Measurements from ENCODE around the gene TLL2.

DNA sequence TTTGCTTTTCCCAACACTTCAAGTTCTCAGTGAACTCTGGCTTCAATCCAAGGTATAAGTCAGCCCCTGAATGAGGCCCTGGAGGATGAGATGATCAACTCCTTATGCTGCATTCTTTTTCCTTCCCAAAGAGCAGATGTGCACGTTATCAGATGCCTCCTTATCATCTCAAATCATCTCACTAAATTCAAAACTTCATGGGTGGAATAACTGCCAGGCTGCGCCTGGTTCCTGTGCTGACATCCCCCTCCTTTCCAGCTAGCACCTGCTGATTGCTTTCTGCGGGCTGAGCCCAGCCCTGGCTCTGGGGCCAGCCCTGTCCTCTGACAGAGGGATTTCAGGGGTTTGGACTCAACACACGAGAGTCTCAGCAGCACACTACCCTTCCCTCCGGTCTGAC lies 44.9 kb downstream of the TLL2 start:
- TF ChIP-seq, protein P1, sequence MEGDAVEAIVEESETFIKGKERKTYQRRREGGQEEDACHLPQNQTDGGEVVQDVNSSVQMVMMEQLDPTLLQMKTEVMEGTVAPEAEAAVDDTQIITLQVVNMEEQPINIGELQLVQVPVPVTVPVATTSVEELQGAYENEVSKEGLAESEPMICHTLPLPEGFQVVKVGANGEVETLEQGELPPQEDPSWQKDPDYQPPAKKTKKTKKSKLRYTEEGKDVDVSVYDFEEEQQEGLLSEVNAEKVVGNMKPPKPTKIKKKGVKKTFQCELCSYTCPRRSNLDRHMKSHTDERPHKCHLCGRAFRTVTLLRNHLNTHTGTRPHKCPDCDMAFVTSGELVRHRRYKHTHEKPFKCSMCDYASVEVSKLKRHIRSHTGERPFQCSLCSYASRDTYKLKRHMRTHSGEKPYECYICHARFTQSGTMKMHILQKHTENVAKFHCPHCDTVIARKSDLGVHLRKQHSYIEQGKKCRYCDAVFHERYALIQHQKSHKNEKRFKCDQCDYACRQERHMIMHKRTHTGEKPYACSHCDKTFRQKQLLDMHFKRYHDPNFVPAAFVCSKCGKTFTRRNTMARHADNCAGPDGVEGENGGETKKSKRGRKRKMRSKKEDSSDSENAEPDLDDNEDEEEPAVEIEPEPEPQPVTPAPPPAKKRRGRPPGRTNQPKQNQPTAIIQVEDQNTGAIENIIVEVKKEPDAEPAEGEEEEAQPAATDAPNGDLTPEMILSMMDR (conservative IDR thresholded peaks at IDR 0.05; ENCODE audit: low read depth in 2 of 2) = no peak
- TF ChIP-seq EZH2phosphoT487 (IDR thresholded peaks at IDR 0.05; ENCODE audit: unreplicated experiment) = no peak
- TF ChIP-seq POLR2AphosphoS5 (IDR thresholded peaks at IDR 0.05; ENCODE audit: low read depth) = no peak
- no peak for TF ChIP-seq REST (IDR thresholded peaks at IDR 0.05; ENCODE audit: unreplicated experiment)
- no peak for TF ChIP-seq EZH2 (IDR thresholded peaks at IDR 0.05; ENCODE audit: low read depth, unreplicated experiment)
- TF ChIP-seq CREB1 (CRISPR knock-in tag; IDR thresholded peaks at IDR 0.05; ENCODE audit: low read depth) = no peak
- TF ChIP-seq JUNB (IDR thresholded peaks at IDR 0.05; ENCODE audit: unreplicated experiment) = no peak
- TF ChIP-seq ZNF462 (CRISPR knock-in tag; IDR thresholded peaks at IDR 0.05) = no peak
- TF ChIP-seq ETS1 (IDR thresholded peaks at IDR 0.05) = no peak
- no peak for TF ChIP-seq ZNF114 (CRISPR knock-in tag; IDR thresholded peaks at IDR 0.05)
- TF ChIP-seq STAT1 (IDR thresholded peaks at IDR 0.05; ENCODE audit: unreplicated experiment) = no peak
- no peak for TF ChIP-seq ZNF331 (CRISPR knock-in tag; IDR thresholded peaks at IDR 0.05; ENCODE audit: low read depth)
- TF ChIP-seq NANOG (IDR thresholded peaks at IDR 0.05; ENCODE audit: borderline replicate concordance) = no peak
